GM13977 (cell line): ENCODE measurements around the gene ABCC6.
"Not testable (repeated sequence)": the region's sequence is repeated elsewhere in the genome, so short reads cannot be mapped to it uniquely, and the experiment has no call there.

Source experiments
- DNase-seq: peaks from one replicate; pipeline ENCODE4 v3.0.0; 2012; ENCODE audit warnings: low spot score
- CTCF ChIP-seq: IDR thresholded peaks from 2 replicates; pipeline ENCODE4 v1.5.1; 2012; ENCODE audit warnings: mild to moderate bottlenecking, control low read depth; ENCODE audit not compliant: insufficient read depth; ENCODE audit errors: extremely low read depth, missing control alignments
- in situ Hi-C: fragments of 300-500 bp; cut with MboI; formaldehyde crosslinking; loops from one replicate; pipeline ENCODE4 v1.12.0; 2022; ENCODE audit warnings: low sequenced_read_pairs, low pct_unique_long_range_greater_than_20kb, mixed read lengths, inconsistent platforms; ENCODE audit not compliant: unreplicated experiment

The ABCC6 gene

DNA sequence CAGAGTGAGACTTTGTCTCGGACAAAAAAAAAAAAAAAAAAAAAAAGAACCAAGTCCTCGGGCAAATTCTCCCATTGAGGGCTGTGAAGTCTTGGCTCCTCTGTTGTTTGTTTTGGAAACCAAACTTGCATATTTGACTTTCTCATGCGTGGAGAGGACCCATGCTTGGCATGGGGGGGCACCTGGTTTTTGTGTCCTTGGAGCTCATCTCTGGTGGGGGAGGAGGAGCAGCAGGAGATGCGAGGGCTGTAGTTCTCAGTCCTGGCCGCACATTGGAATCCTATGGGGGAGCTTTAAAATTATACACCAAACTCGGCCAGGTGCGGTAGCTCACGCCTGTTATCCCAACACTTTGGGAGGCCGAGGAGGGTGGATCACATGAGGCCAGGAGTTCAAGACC is 74.5 kb downstream of the ABCC6 start:
- in situ Hi-C loops = no loop called here
- no peak for DNase-seq
- no peak for TF ChIP-seq CTCF

- DNase-seq, in situ Hi-C loops: not testable (repeated sequence)
Measured at GRCh38 chr16:16148000-16148599, 75.2 kb downstream of the ABCC6 start.

- no peak for TF ChIP-seq CTCF
- in situ Hi-C loops = no loop called here
- no peak for DNase-seq
Measured at GRCh38 chr16:16147316-16147999, 75.8 kb downstream of the ABCC6 start.

GRCh38 chr16:16146380-16147315 is 76.6 kb downstream of the ABCC6 start:
- TF ChIP-seq CTCF = no peak
- in situ Hi-C loops = no loop called here
- DNase-seq = no peak

- no peak for DNase-seq
Measured at GRCh38 chr16:16145286-16145685, 78.0 kb downstream of the ABCC6 start.

DNA sequence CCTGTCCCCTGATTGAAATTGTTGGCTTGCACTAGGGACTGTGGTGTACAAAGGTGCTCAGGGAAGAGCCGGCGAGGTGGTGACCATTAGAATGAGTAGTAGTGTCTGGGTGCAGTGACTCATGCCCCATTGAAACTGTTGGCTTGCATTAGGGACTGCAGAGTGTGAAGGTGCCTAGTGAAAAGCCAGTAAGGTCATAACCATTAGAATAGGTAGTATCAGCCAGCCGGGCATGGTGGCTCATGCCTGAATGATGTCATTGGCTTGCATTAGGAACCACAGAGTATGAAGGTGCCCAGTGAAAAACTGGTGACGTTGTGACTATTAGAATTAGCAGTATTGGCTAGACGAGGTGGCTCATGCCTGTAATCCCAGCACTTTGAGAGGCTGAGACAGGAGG is 78.9 kb downstream of the ABCC6 start:
- no peak for DNase-seq
- in situ Hi-C loops = no loop called here
- no peak for TF ChIP-seq CTCF

More at GRCh38 chr16:16145286-16145685, 78.0 kb downstream of the ABCC6 start:
- in situ Hi-C loops = no loop called here
- TF ChIP-seq CTCF = no peak
